ENCODE measurements around the gene STK36.

The STK36 gene

DNA sequence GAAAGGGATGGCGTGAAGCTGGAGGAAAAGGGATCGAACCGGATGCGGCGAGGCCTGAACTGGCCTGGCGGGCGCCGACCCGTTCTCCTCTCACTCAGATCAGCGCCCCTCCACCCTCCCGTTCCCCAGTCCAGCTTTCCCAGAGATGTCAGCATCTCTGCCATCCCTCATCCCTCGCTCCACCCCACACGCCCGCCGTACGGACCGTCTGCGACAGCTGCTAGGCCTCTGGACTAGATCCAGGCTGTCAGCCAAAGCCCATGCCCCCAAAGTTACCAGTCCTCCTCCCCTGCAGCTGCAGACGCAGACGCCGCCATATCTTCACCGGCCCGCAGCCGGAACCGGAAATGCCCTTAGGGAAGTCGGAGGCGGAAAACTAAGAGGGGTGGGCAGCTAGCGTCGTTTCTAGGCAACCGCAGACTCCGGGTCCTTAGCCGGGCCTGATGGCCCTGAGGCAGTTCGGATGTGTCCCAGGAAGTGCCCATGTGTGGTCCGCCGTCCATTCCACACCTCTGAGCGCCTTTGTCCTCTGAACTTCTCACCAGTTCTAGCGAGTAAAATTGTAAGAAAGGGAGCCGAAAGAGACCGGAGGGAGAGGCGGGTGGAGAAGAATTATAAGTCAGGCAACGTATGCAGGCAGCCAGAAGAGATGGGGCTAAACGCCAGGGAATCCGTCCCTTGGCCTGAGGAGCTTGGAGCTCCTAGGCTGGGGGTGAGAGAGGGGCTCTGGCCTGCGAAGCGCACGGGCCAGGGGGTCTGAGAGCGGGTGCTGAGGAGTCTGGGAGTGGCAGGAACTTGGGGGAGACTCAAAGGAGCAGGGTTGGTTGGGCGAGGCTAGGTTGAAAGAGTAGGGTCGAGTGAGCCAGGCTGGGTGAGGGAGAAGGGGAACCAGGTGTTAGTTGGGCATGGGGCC, at the start of gene STK36, which contains the start of gene RNF25:
Gene STK36 (plus strand): TSS at position 433 of the 913 bp plus-strand sequence. CDS start 744 bp downstream, outside the sequence.
Gene RNF25 (minus strand): TSS at position 349 of the 913 bp plus-strand sequence. CDS start 32 bp downstream, at position 317.
- peaks cover 12% of the 10 kb centered on the region for H3K36me3 ChIP-seq
- TF ChIP-seq, protein P1, sequence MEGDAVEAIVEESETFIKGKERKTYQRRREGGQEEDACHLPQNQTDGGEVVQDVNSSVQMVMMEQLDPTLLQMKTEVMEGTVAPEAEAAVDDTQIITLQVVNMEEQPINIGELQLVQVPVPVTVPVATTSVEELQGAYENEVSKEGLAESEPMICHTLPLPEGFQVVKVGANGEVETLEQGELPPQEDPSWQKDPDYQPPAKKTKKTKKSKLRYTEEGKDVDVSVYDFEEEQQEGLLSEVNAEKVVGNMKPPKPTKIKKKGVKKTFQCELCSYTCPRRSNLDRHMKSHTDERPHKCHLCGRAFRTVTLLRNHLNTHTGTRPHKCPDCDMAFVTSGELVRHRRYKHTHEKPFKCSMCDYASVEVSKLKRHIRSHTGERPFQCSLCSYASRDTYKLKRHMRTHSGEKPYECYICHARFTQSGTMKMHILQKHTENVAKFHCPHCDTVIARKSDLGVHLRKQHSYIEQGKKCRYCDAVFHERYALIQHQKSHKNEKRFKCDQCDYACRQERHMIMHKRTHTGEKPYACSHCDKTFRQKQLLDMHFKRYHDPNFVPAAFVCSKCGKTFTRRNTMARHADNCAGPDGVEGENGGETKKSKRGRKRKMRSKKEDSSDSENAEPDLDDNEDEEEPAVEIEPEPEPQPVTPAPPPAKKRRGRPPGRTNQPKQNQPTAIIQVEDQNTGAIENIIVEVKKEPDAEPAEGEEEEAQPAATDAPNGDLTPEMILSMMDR (IDR thresholded peaks at IDR 0.05; ENCODE audit: low read depth, low read length) = no peak

DNA sequence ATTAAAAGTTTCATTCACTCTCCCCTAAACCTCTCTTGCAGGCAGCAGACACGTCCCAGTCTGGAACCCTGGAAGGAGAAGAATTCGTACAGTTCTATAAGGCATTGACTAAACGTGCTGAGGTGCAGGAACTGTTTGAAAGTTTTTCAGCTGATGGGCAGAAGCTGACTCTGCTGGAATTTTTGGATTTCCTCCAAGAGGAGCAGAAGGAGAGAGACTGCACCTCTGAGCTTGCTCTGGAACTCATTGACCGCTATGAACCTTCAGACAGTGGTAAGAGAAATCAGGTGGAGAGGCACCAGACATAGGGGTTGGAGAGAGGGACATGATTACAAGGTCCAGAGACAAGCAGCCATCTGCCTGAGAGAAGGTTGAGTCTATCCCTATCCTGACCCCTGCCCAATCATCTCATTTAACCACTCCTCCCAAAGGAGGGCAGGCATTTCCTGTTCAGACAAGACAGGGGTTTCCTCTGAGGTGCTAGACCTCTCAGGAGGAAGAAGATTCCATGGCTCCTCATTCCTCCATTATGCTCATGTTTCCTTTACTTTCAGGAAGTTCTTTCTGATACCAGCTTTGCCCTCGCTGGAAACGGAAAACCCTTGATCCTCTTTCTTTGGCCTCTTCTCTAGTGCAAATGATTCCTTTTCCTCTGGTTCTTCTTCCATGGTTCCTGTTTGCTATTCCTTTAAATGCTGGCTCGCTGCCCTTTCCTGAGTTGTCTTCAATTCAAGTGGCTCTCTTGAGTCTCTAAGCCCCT, 49.1 kb upstream of the STK36 start:
- TF ChIP-seq, protein P1 (IDR thresholded peaks at IDR 0.05; ENCODE audit: low read depth, low read length) = no peak
- DNase-seq = no peak

More for the DNA sequence above, at the start of gene STK36, which contains the start of gene RNF25:
- Histone ChIP-seq H3K4me3 (ENCODE audit: low read depth, low read length) (peak within 1 kb of the TSS; percentile 69), H3K27ac (peak within 1 kb of the TSS; percentile 76), H3K27me3 (ENCODE audit: insufficient read depth, low read depth, severe bottlenecking) (no peaks in the 10 kb centered on the region), H3K9me3 (ENCODE audit: severe bottlenecking) (no peaks in the 10 kb centered on the region)
- peak; percentile 86 for DNase-seq

DNA sequence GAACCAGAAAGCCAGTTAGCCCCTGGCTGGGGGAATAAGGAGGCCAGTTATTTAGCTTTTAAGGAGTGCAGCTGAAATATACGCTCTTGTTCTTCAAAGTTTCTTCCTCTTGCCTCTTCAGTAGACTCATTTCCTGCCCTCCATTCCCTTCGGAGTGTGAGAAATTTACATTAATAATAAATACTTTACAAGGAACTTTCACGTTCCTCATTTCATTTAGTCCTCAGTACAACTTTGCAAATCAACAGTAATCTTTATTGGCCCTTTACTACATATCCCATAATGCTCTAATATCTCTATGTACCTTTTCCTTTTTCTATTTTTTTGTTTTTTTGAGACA, 48.5 kb upstream of the STK36 start:
- DNase-seq = no peak
- Histone ChIP-seq H3K27me3 (ENCODE audit: insufficient read depth, low read depth, severe bottlenecking) (no peaks in the 10 kb centered on the region), H3K27ac (no peak overlapping the region)

More for the DNA sequence above, 49.1 kb upstream of the STK36 start:
- H3K27me3 ChIP-seq (ENCODE audit: insufficient read depth, low read depth, severe bottlenecking) = no peaks in the 10 kb centered on the region
- H3K27ac ChIP-seq = no peak overlapping the region
- no peak overlapping the region for H3K4me3 ChIP-seq (ENCODE audit: low read depth, low read length)
- H3K36me3 ChIP-seq = peaks cover 7% of the 10 kb centered on the region
- H3K9me3 ChIP-seq (ENCODE audit: severe bottlenecking) = no peaks in the 10 kb centered on the region

DNA sequence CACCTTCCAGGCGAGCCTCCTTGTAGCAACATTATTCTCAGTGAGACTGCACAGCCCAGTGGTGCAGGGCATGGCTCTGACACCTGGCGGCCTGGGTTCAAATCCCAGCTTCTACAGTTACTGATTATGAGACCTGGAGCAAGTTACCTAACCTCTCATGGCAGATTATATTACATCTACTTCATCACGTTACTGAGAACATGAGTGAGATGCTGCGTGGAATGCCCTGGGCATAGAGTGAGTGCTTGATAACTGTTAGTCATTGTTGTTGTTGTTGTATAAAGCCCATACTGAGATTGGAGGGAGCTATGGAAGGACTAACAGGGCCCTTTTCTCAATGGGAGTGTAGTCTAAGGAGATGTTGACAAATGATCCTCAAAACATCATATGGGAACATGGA, 45.5 kb upstream of the STK36 start:
- Histone ChIP-seq H3K4me3 (ENCODE audit: low read depth, low read length) (no peak overlapping the region), H3K36me3 (peaks cover 7% of the 10 kb centered on the region), H3K27me3 (ENCODE audit: insufficient read depth, low read depth, severe bottlenecking) (no peaks in the 10 kb centered on the region), H3K9me3 (ENCODE audit: severe bottlenecking) (no peaks in the 10 kb centered on the region), H3K27ac (no peak overlapping the region)
- DNase-seq = no peak
- TF ChIP-seq, protein P1 (IDR thresholded peaks at IDR 0.05; ENCODE audit: low read depth, low read length) = no peak

More for the DNA sequence above, 48.5 kb upstream of the STK36 start:
- Histone ChIP-seq H3K4me3 (ENCODE audit: low read depth, low read length) (no peak overlapping the region), H3K9me3 (ENCODE audit: severe bottlenecking) (no peaks in the 10 kb centered on the region), H3K36me3 (peaks cover 7% of the 10 kb centered on the region)
- TF ChIP-seq, protein P1 (IDR thresholded peaks at IDR 0.05; ENCODE audit: low read depth, low read length) = no peak

GRCh38 chr2:218627939-218628338, 43.9 kb upstream of the STK36 start:
- TF ChIP-seq, protein P1 (IDR thresholded peaks at IDR 0.05; ENCODE audit: low read depth, low read length) = no peak

More at GRCh38 chr2:218627939-218628338, 43.9 kb upstream of the STK36 start:
- no peak overlapping the region for H3K4me3 ChIP-seq (ENCODE audit: low read depth, low read length)
- no peak for DNase-seq
- no peaks in the 10 kb centered on the region for H3K9me3 ChIP-seq (ENCODE audit: severe bottlenecking)
- H3K27me3 ChIP-seq (ENCODE audit: insufficient read depth, low read depth, severe bottlenecking) = no peaks in the 10 kb centered on the region
- peaks cover 9% of the 10 kb centered on the region for H3K36me3 ChIP-seq
- no peak overlapping the region for H3K27ac ChIP-seq
